WTC11 (cell line): ENCODE data around the gene RBSN. TPM values are rescaled to one million over a fixed set of nuclear protein-coding genes. Genes with fewer than 3 reads are reported as not detected.

Experiments
- ATAC-seq: fragments of 200-7000 bp; cut with Tn5 transposase; 2 replicates; pipeline ENCODE4 v1.10.0; 2021; ENCODE audit warnings: mild to moderate bottlenecking, moderate library complexity
- CTCF ChIA-PET: fragments of 300-600 bp; sonication (Branson Sonifier 250); formaldehyde crosslinking; loops from one replicate; lab custom pipeline; 2021; ENCODE audit warnings: antibody characterized with exemption; lab: Charles Lee
- POLR2A ChIA-PET: fragments of 350-600 bp; sonication (Branson Sonifier 250); formaldehyde crosslinking; loops from one replicate; lab custom pipeline; 2021; ENCODE audit warnings: antibody characterized with exemption; lab: Charles Lee
- DNase-seq: peaks from one replicate; pipeline ENCODE4 v3.0.0; 2021; ENCODE audit warnings: low spot score
- H3K27ac Mint-ChIP-seq: 2 replicates; pipeline ENCODE4 v1.8.0; 2021; ENCODE audit warnings: mixed read lengths
- H3K27me3 Mint-ChIP-seq: 2 replicates; pipeline ENCODE4 v1.8.0; 2021; ENCODE audit warnings: low read depth, mild to moderate bottlenecking, moderate library complexity, mixed read lengths
- H3K36me3 Mint-ChIP-seq: 2 replicates; pipeline ENCODE4 v1.8.0; 2021; ENCODE audit warnings: mixed read lengths
- H3K4me1 Mint-ChIP-seq: 2 replicates; pipeline ENCODE4 v1.8.0; 2022; ENCODE audit warnings: mixed read lengths
- H3K4me3 Mint-ChIP-seq: 2 replicates; pipeline ENCODE4 v1.8.0; 2021; ENCODE audit warnings: mild to moderate bottlenecking, moderate library complexity, mixed read lengths
- H3K9me3 Mint-ChIP-seq: 2 replicates; pipeline ENCODE4 v1.8.0; 2021; ENCODE audit warnings: mixed read lengths
- CREM ChIP-seq: sonication (generic); formaldehyde crosslinking; IDR thresholded peaks from 2 replicates; pipeline ENCODE4 v1.8.1; 2022; ENCODE audit warnings: mild to moderate bottlenecking, missing genetic modification reagents, moderate library complexity
- ESRRA ChIP-seq: sonication (generic); formaldehyde crosslinking; IDR thresholded peaks from 2 replicates; pipeline ENCODE4 v1.8.1; 2022; ENCODE audit warnings: mild to moderate bottlenecking, missing genetic modification reagents, borderline replicate concordance
- GABPB1 ChIP-seq: sonication (generic); formaldehyde crosslinking; IDR thresholded peaks from 2 replicates; pipeline ENCODE4 v1.8.1; 2023; ENCODE audit warnings: mild to moderate bottlenecking, missing genetic modification reagents
- IRF2 ChIP-seq: sonication (generic); formaldehyde crosslinking; IDR thresholded peaks from 2 replicates; pipeline ENCODE4 v1.8.0; 2022; ENCODE audit warnings: low read depth, missing genetic modification reagents, borderline replicate concordance
- NFE2L1 ChIP-seq: sonication (generic); formaldehyde crosslinking; IDR thresholded peaks from 2 replicates; pipeline ENCODE4 v1.8.1; 2023; ENCODE audit warnings: missing genetic modification reagents
- NFYB ChIP-seq: sonication (generic); formaldehyde crosslinking; conservative IDR thresholded peaks from 2 replicates; pipeline ENCODE4 v1.8.0; 2022; ENCODE audit warnings: low read depth, missing genetic modification reagents
- RORB ChIP-seq: fragments of 250-450 bp; sonication (Bioruptor Pico); IDR thresholded peaks from 2 replicates; pipeline ENCODE4 v1.9.0; 2021; ENCODE audit warnings: mild to moderate bottlenecking
- SMAD4 ChIP-seq: sonication (generic); formaldehyde crosslinking; IDR thresholded peaks from 2 replicates; pipeline ENCODE4 v1.8.0; 2022; ENCODE audit warnings: mild to moderate bottlenecking, missing genetic modification reagents
- STAT6 ChIP-seq: sonication (generic); formaldehyde crosslinking; conservative IDR thresholded peaks from 2 replicates; pipeline ENCODE4 v1.8.1; 2023; ENCODE audit warnings: mild to moderate bottlenecking, low read depth, missing genetic modification reagents, moderate library complexity
- TCF7 ChIP-seq: sonication (generic); formaldehyde crosslinking; IDR thresholded peaks from 2 replicates; pipeline ENCODE4 v1.8.0; 2022; ENCODE audit warnings: mild to moderate bottlenecking, low read depth, missing genetic modification reagents, moderate library complexity
- TEAD1 ChIP-seq: sonication (generic); formaldehyde crosslinking; IDR thresholded peaks from 2 replicates; pipeline ENCODE4 v1.8.0; 2022; ENCODE audit warnings: mild to moderate bottlenecking, missing genetic modification reagents
- ZNF396 ChIP-seq: fragments of 250-450 bp; sonication (Bioruptor Pico); IDR thresholded peaks from 2 replicates; pipeline ENCODE4 v1.8.0; 2021; ENCODE audit warnings: mild to moderate bottlenecking, moderate library complexity, borderline replicate concordance
- ZNF671 ChIP-seq: fragments of 250-450 bp; sonication (Bioruptor Pico); IDR thresholded peaks from 2 replicates; pipeline ENCODE4 v1.8.0; 2021; ENCODE audit warnings: mild to moderate bottlenecking
- total RNA-seq: library from RNA; stranded (reverse); gene quantifications from 3 replicates; pipeline ENCODE4 v1.2.3, GENCODE V29; 2021
- TF ChIP-seq, protein P1 (sequence below): fragments of 250-450 bp; sonication (Bioruptor Pico); IDR thresholded peaks from 2 replicates; pipeline ENCODE4 v1.9.0; 2021; ENCODE audit warnings: moderate library complexity, mild to moderate bottlenecking, inconsistent platforms, borderline replicate concordance
- TF ChIP-seq, protein P2 (sequence below): sonication (generic); formaldehyde crosslinking; IDR thresholded peaks from 2 replicates; pipeline ENCODE4 v1.8.1; 2022; ENCODE audit warnings: low read depth, missing genetic modification reagents, borderline replicate concordance
- TF ChIP-seq, protein P3 (sequence below): fragments of 250-450 bp; sonication (Bioruptor Pico); IDR thresholded peaks from 2 replicates; pipeline ENCODE4 v2.1.2; 2022; ENCODE audit warnings: mild to moderate bottlenecking, moderate library complexity
- TF ChIP-seq, protein P4 (sequence below): fragments of 250-450 bp; sonication (Bioruptor Pico); IDR thresholded peaks from 2 replicates; pipeline ENCODE4 v1.9.0; 2021; ENCODE audit warnings: mild to moderate bottlenecking
- TF ChIP-seq, protein P5 (sequence below): fragments of 250-450 bp; sonication (Bioruptor Pico); IDR thresholded peaks from 2 replicates; pipeline ENCODE4 v1.9.0; 2021; ENCODE audit warnings: mild to moderate bottlenecking
- TF ChIP-seq, protein P6 (sequence below): sonication (generic); formaldehyde crosslinking; IDR thresholded peaks from 2 replicates; pipeline ENCODE4 v1.8.1; 2023; ENCODE audit warnings: mild to moderate bottlenecking, missing genetic modification reagents, moderate library complexity

RBSN gene
- total RNA-seq, 1 experiment from 2014 or later: 24.2 TPM

GRCh38 chr3:15074500-15074899 is 24.4 kb downstream of the RBSN start (continued):
- TF ChIP-seq, protein P1, sequence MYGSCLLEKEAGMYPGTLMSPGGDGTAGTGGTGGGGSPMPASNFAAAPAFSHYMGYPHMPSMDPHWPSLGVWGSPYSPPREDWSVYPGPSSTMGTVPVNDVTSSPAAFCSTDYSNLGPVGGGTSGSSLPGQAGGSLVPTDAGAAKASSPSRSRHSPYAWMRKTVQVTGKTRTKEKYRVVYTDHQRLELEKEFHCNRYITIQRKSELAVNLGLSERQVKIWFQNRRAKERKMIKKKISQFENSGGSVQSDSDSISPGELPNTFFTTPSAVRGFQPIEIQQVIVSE: no peak
- no peak for TF ChIP-seq RORB (CRISPR knock-in tag)
- no peak for TF ChIP-seq SMAD4 (CRISPR knock-in tag)
- TF ChIP-seq ESRRA (CRISPR knock-in tag): no peak
- TF ChIP-seq, protein P2, sequence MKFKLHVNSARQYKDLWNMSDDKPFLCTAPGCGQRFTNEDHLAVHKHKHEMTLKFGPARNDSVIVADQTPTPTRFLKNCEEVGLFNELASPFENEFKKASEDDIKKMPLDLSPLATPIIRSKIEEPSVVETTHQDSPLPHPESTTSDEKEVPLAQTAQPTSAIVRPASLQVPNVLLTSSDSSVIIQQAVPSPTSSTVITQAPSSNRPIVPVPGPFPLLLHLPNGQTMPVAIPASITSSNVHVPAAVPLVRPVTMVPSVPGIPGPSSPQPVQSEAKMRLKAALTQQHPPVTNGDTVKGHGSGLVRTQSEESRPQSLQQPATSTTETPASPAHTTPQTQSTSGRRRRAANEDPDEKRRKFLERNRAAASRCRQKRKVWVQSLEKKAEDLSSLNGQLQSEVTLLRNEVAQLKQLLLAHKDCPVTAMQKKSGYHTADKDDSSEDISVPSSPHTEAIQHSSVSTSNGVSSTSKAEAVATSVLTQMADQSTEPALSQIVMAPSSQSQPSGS (CRISPR knock-in tag): no peak
- TF ChIP-seq, protein P3, sequence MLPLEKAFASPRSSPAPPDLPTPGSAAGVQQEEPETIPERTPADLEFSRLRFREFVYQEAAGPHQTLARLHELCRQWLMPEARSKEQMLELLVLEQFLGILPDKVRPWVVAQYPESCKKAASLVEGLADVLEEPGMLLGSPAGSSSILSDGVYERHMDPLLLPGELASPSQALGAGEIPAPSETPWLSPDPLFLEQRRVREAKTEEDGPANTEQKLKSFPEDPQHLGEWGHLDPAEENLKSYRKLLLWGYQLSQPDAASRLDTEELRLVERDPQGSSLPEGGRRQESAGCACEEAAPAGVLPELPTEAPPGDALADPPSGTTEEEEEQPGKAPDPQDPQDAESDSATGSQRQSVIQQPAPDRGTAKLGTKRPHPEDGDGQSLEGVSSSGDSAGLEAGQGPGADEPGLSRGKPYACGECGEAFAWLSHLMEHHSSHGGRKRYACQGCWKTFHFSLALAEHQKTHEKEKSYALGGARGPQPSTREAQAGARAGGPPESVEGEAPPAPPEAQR: no peak
- no peak for TF ChIP-seq ZNF671

- ATAC-seq (no peak), DNase-seq (no peak)
- CTCF ChIA-PET: no interaction called here
- no peak overlapping the region for H3K4me3 Mint-ChIP-seq
- H3K36me3 Mint-ChIP-seq: peaks cover 28% of the 10 kb centered on the region
- no peaks in the 10 kb centered on the region; the same call in 1 of the 2 replicates for H3K27me3 Mint-ChIP-seq
- TF ChIP-seq, protein P4, sequence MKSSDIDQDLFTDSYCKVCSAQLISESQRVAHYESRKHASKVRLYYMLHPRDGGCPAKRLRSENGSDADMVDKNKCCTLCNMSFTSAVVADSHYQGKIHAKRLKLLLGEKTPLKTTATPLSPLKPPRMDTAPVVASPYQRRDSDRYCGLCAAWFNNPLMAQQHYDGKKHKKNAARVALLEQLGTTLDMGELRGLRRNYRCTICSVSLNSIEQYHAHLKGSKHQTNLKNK (CRISPR knock-in tag): no peak
- TF ChIP-seq, protein P5, sequence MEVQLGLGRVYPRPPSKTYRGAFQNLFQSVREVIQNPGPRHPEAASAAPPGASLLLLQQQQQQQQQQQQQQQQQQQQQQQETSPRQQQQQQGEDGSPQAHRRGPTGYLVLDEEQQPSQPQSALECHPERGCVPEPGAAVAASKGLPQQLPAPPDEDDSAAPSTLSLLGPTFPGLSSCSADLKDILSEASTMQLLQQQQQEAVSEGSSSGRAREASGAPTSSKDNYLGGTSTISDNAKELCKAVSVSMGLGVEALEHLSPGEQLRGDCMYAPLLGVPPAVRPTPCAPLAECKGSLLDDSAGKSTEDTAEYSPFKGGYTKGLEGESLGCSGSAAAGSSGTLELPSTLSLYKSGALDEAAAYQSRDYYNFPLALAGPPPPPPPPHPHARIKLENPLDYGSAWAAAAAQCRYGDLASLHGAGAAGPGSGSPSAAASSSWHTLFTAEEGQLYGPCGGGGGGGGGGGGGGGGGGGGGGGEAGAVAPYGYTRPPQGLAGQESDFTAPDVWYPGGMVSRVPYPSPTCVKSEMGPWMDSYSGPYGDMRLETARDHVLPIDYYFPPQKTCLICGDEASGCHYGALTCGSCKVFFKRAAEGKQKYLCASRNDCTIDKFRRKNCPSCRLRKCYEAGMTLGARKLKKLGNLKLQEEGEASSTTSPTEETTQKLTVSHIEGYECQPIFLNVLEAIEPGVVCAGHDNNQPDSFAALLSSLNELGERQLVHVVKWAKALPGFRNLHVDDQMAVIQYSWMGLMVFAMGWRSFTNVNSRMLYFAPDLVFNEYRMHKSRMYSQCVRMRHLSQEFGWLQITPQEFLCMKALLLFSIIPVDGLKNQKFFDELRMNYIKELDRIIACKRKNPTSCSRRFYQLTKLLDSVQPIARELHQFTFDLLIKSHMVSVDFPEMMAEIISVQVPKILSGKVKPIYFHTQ (CRISPR knock-in tag): no peak
- TF ChIP-seq, protein P6, sequence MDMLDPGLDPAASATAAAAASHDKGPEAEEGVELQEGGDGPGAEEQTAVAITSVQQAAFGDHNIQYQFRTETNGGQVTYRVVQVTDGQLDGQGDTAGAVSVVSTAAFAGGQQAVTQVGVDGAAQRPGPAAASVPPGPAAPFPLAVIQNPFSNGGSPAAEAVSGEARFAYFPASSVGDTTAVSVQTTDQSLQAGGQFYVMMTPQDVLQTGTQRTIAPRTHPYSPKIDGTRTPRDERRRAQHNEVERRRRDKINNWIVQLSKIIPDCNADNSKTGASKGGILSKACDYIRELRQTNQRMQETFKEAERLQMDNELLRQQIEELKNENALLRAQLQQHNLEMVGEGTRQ (CRISPR knock-in tag): no peak
- no peak for TF ChIP-seq NFE2L1 (CRISPR knock-in tag)
- H3K9me3 Mint-ChIP-seq: no peaks in the 10 kb centered on the region
- POLR2A ChIA-PET: no interaction called here
- H3K27ac Mint-ChIP-seq: no peak overlapping the region
- H3K4me1 Mint-ChIP-seq: no peaks in the 10 kb centered on the region
Measured at GRCh38 chr3:15071699-15072098, 27.2 kb downstream of the RBSN start.

- ATAC-seq (no peak), DNase-seq (no peak)
- H3K9me3 Mint-ChIP-seq: no peaks in the 10 kb centered on the region
- no peak overlapping the region for H3K27ac Mint-ChIP-seq
- POLR2A ChIA-PET: interaction anchor here (0.6 kb wide), 1 partner anchor 16 kb away, joined by 5 read pairs; no protein-coding TSS in a partner anchor
- no peak for TF ChIP-seq STAT6 (CRISPR knock-in tag)
- TF ChIP-seq, protein P3: no peak
- no peak for TF ChIP-seq TEAD1 (CRISPR knock-in tag)
- TF ChIP-seq NFYB: no peak
- no peak for TF ChIP-seq ZNF396 (CRISPR knock-in tag)
- TF ChIP-seq GABPB1 (CRISPR knock-in tag): no peak
- TF ChIP-seq CREM (CRISPR knock-in tag): no peak
- no peak for TF ChIP-seq TCF7 (CRISPR knock-in tag)
- TF ChIP-seq IRF2 (CRISPR knock-in tag): no peak
- CTCF ChIA-PET: interaction anchor here (1.2 to 2.3 kb wide), 2 partner anchors 12 to 18 kb away, joined by 3 to 13 read pairs; no protein-coding TSS in a partner anchor
- H3K4me3 Mint-ChIP-seq: no peak overlapping the region
- H3K4me1 Mint-ChIP-seq: peaks cover 4% of the 10 kb centered on the region
- peaks cover 2% of the 10 kb centered on the region; the same call in 1 of the 2 replicates for H3K27me3 Mint-ChIP-seq
- H3K36me3 Mint-ChIP-seq: peaks cover 9% of the 10 kb centered on the region
Measured at GRCh38 chr3:15069441-15069840, 29.5 kb downstream of the RBSN start.
